Keratinocyte (primary cell): ENCODE measurements around the gene SLC17A3. TPM values are rescaled to one million over a fixed set of nuclear protein-coding genes. Genes with fewer than 3 reads are reported as not detected.

Experiments
- DNase-seq: peaks from one replicate; pipeline ENCODE4 v3.0.0-alpha.2; 2011; ENCODE audit warnings: low read depth, missing footprints, low spot score
- FAIRE-seq: peaks from 2 replicates; lab custom pipeline; 2011; peaks lifted over from hg19 to GRCh38; lab: Jason Lieb, UNC
- H2AFZ ChIP-seq: 2 replicates; pipeline ENCODE4 v1.6.0; 2012; ENCODE audit warnings: low read length, control low read depth, inconsistent platforms; ENCODE audit not compliant: control insufficient read depth
- H3K27ac ChIP-seq: 2 replicates; pipeline ENCODE4 v1.5.1; 2011; ENCODE audit warnings: low read length; ENCODE audit not compliant: control insufficient read depth, insufficient read depth
- H3K27me3 ChIP-seq: 3 replicates; pipeline ENCODE4 v1.6.0; 2011; ENCODE audit warnings: low read length; ENCODE audit not compliant: control insufficient read depth, insufficient read depth; ENCODE audit errors: extremely low read depth
- H3K36me3 ChIP-seq, 2 experiments: 2 replicates in 1 of 2; 3 replicates in 1 of 2; pipeline ENCODE4 v1.5.1; 2011; ENCODE audit warnings: low read length in 2 of 2, mild to moderate bottlenecking in 1 of 2; ENCODE audit not compliant: control insufficient read depth in 2 of 2, insufficient read depth in 2 of 2; ENCODE audit errors: extremely low read depth in 1 of 2
- H3K4me1 ChIP-seq: 3 replicates; pipeline ENCODE4 v1.5.1; 2011; ENCODE audit warnings: low read length; ENCODE audit not compliant: control insufficient read depth, insufficient read depth; ENCODE audit errors: extremely low read depth
- H3K4me2 ChIP-seq: 3 replicates; pipeline ENCODE4 v1.6.0; 2011; ENCODE audit warnings: low read depth, low read length; ENCODE audit not compliant: control insufficient read depth, insufficient read depth; ENCODE audit errors: extremely low read depth
- H3K4me3 ChIP-seq, 3 experiments: fragments of 200-600 bp in 1 of 3; sonication (generic) in 1 of 3; 2 replicates in 2 of 3; 3 replicates in 1 of 3; pipeline ENCODE4 v1.5.1; 2011 to 2016; ENCODE audit warnings: low read length in 3 of 3, mild to moderate bottlenecking in 3 of 3, control low read depth in 2 of 3, inconsistent platforms in 1 of 3, low read depth in 1 of 3, mixed read lengths in 1 of 3, mixed run types in 1 of 3, moderate library complexity in 1 of 3; ENCODE audit not compliant: control insufficient read depth in 2 of 3, insufficient read depth in 2 of 3; ENCODE audit errors: extremely low read depth in 1 of 3
- H3K79me2 ChIP-seq: 2 replicates; pipeline ENCODE4 v1.6.0; 2012; ENCODE audit warnings: low read length; ENCODE audit not compliant: control insufficient read depth, insufficient read depth
- H3K9ac ChIP-seq: 3 replicates; pipeline ENCODE4 v1.6.0; 2011; ENCODE audit warnings: low read length; ENCODE audit not compliant: control insufficient read depth, insufficient read depth; ENCODE audit errors: extremely low read depth
- H3K9me1 ChIP-seq: 3 replicates; pipeline ENCODE4 v1.6.0; 2011; ENCODE audit warnings: low read length; ENCODE audit not compliant: control insufficient read depth, insufficient read depth; ENCODE audit errors: extremely low read depth
- H3K9me3 ChIP-seq: 2 replicates; pipeline ENCODE4 v1.5.1; 2012; ENCODE audit warnings: low read depth, low read length; ENCODE audit not compliant: control insufficient read depth
- H4K20me1 ChIP-seq: 3 replicates; pipeline ENCODE4 v1.6.0; 2011; ENCODE audit warnings: low read length; ENCODE audit not compliant: control insufficient read depth, insufficient read depth; ENCODE audit errors: extremely low read depth
- CTCF ChIP-seq, 3 experiments: IDR thresholded peaks in 1 of 3; conservative IDR thresholded peaks in 1 of 3; optimal IDR thresholded peaks in 1 of 3; 2 replicates in 2 of 3; 3 replicates in 1 of 3; pipeline versions ENCODE3 to v1.5.1; 2011; ENCODE audit warnings: low read length in 3 of 3, mild to moderate bottlenecking in 3 of 3, moderate library complexity in 2 of 3, control low read depth in 1 of 3, inconsistent platforms in 1 of 3; ENCODE audit not compliant: insufficient read depth in 2 of 3; ENCODE audit errors: extremely low read depth in 1 of 3
- EZH2 ChIP-seq: IDR thresholded peaks from one replicate; pipeline ENCODE4 v1.6.1; 2012; ENCODE audit warnings: inconsistent platforms, mild to moderate bottlenecking, low read length, moderate library complexity
- dilution Hi-C: fragments of 300-500 bp; cut with MboI; formaldehyde crosslinking; loops from one replicate; pipeline ENCODE4 v1.7.0; 2020; ENCODE audit warnings: low sequenced_read_pairs; ENCODE audit not compliant: extremely low pct_ligation_motif_present
- polyA plus RNA-seq, 5 experiments: library from polyadenylated mRNA; depleted of rRNA in 3 of 5; stranded (reverse) in 3 of 5; stranded (forward) in 1 of 5; unstranded in 1 of 5; fragments of >200 nt; gene quantifications; 1 replicate in 1 of 5; 2 replicates in 3 of 5; 3 replicates in 1 of 5; pipeline versions ENCODE4 v1.2.1 to v1.2.3, GENCODE V29; 2011 to 2012; ENCODE audit warnings: missing spikeins in 2 of 5, low read depth in 1 of 5, low replicate concordance in 1 of 5

SLC17A3 gene
- polyA plus RNA-seq, 1 donor (not counting 4 experiments of a cell fraction or from before 2014, with no cell fraction given) = not detected

GRCh38 chr6:25851961-25852360, 22.1 kb downstream of the SLC17A3 start:
- Histone ChIP-seq H3K27ac (no peak overlapping the region), H3K4me1 (no peaks in the 10 kb centered on the region), H3K4me3 (no peak overlapping the region), H3K4me2 (no peak overlapping the region), H3K9me1 (no peaks in the 10 kb centered on the region), H3K9me3 (no peaks in the 10 kb centered on the region), H4K20me1 (no peaks in the 10 kb centered on the region), H3K36me3 (no peaks in the 10 kb centered on the region), H3K9ac (no peak overlapping the region), H3K79me2 (no peaks in the 10 kb centered on the region), H3K27me3 (no peaks in the 10 kb centered on the region), H2AFZ (no peak overlapping the region)
- DNase-seq = no peak
- FAIRE-seq = no peak
- dilution Hi-C loops = no loop called here
- no peak for TF ChIP-seq CTCF (optimal IDR thresholded peaks at IDR 0.05 in 1 of 3, IDR thresholded peaks at IDR 0.05 in 1 of 3, conservative IDR thresholded peaks at IDR 0.05 in 1 of 3; ENCODE audit: extremely low read depth in 1 of 3, insufficient read depth in 2 of 3, low read length in 3 of 3)
- TF ChIP-seq EZH2 = no peak

- Histone ChIP-seq H3K9ac (no peak overlapping the region), H2AFZ (no peak overlapping the region), H3K4me1 (no peaks in the 10 kb centered on the region), H4K20me1 (no peaks in the 10 kb centered on the region), H3K4me2 (no peak overlapping the region), H3K27ac (no peak overlapping the region), H3K9me3 (no peaks in the 10 kb centered on the region), H3K4me3 (no peak overlapping the region), H3K9me1 (no peaks in the 10 kb centered on the region), H3K27me3 (no peaks in the 10 kb centered on the region), H3K79me2 (no peaks in the 10 kb centered on the region), H3K36me3 (no peaks in the 10 kb centered on the region)
- DNase-seq = no peak
- no peak for FAIRE-seq
- TF ChIP-seq CTCF (optimal IDR thresholded peaks at IDR 0.05 in 1 of 3, IDR thresholded peaks at IDR 0.05 in 1 of 3, conservative IDR thresholded peaks at IDR 0.05 in 1 of 3; ENCODE audit: extremely low read depth in 1 of 3, insufficient read depth in 2 of 3, low read length in 3 of 3) (no peak), EZH2 (no peak)
- dilution Hi-C loops = no loop called here
Measured at GRCh38 chr6:25844518-25844917, 29.5 kb downstream of the SLC17A3 start.
